Brain microvascular endothelial cell (primary cell): Measurements from ENCODE around the gene SOX15.

Source experiments
- DNase-seq: peaks from one replicate; pipeline ENCODE4 v3.0.0-alpha.2; 2020
- H3K27ac ChIP-seq: fragments of 250-450 bp; sonication (Bioruptor Pico); 2 replicates; pipeline ENCODE4 v1.5.1; 2020; ENCODE audit warnings: mild to moderate bottlenecking, moderate library complexity
- H3K27me3 ChIP-seq: fragments of 250-450 bp; sonication (Bioruptor Pico); replicated peaks from 2 replicates; pipeline ENCODE4 v1.5.1; 2020; ENCODE audit warnings: mild to moderate bottlenecking
- H3K36me3 ChIP-seq: fragments of 250-450 bp; sonication (Bioruptor Pico); replicated peaks from 2 replicates; pipeline ENCODE4 v1.5.1; 2020; ENCODE audit warnings: mild to moderate bottlenecking
- H3K4me3 ChIP-seq: 2 replicates; pipeline ENCODE4 v1.5.1; 2011; ENCODE audit warnings: low read depth, mild to moderate bottlenecking, control low read depth, low read length, moderate library complexity
- CTCF ChIP-seq: IDR thresholded peaks from 2 replicates; pipeline ENCODE4 v1.5.1; 2011; ENCODE audit warnings: low read depth, mild to moderate bottlenecking, moderate library complexity, low read length, control low read depth, inconsistent platforms; ENCODE audit errors: missing control alignments
- in situ Hi-C: cut with HindIII; loops from 2 replicates; pipeline ENCODE4 v1.10.0; 2017; ENCODE audit warnings: low sequenced_read_pairs, low pct_ligation_motif_present

SOX15 gene

GRCh38 chr17:7555320-7555948, 34.5 kb downstream of the SOX15 start:
- H3K27me3 ChIP-seq, result no peaks in the 10 kb centered on the region
- peak; percentile 25 for TF ChIP-seq CTCF
- H3K27ac ChIP-seq, result no peak overlapping the region
- no peak for DNase-seq
- H3K4me3 ChIP-seq, result no peak overlapping the region
- in situ Hi-C loops, result no loop called here
- no peaks in the 10 kb centered on the region for H3K36me3 ChIP-seq

GRCh38 chr17:7553356-7553755, 36.5 kb downstream of the SOX15 start:
- no peak for TF ChIP-seq CTCF
- Histone ChIP-seq H3K27me3 (no peaks in the 10 kb centered on the region), H3K36me3 (no peaks in the 10 kb centered on the region), H3K27ac (no peak overlapping the region), H3K4me3 (no peak overlapping the region)
- in situ Hi-C loops, result no loop called here
- no peak for DNase-seq

- in situ Hi-C loops, result no loop called here
- TF ChIP-seq CTCF, result no peak
- Histone ChIP-seq H3K27me3 (no peaks in the 10 kb centered on the region), H3K27ac (no peak overlapping the region), H3K4me3 (no peak overlapping the region), H3K36me3 (no peaks in the 10 kb centered on the region)
- DNase-seq, result no peak
These were observed 37.3 kb downstream of the SOX15 start for GRCh38 chr17:7552621-7553051.

GRCh38 chr17:7551396-7551795, 38.5 kb downstream of the SOX15 start:
- no peak for DNase-seq
- H3K27me3 ChIP-seq, result no peaks in the 10 kb centered on the region
- in situ Hi-C loops, result no loop called here
- H3K36me3 ChIP-seq, result no peaks in the 10 kb centered on the region
- H3K4me3 ChIP-seq, result no peak overlapping the region
- TF ChIP-seq CTCF, result no peak
- H3K27ac ChIP-seq, result no peak overlapping the region

GRCh38 chr17:7550344-7550743, 39.5 kb downstream of the SOX15 start:
- H3K27ac ChIP-seq, result no peak overlapping the region

More at GRCh38 chr17:7550344-7550743, 39.5 kb downstream of the SOX15 start:
- in situ Hi-C loops, result no loop called here
- H3K4me3 ChIP-seq, result no peak overlapping the region
- no peaks in the 10 kb centered on the region for H3K36me3 ChIP-seq
- DNase-seq, result no peak
- H3K27me3 ChIP-seq, result no peaks in the 10 kb centered on the region
- no peak for TF ChIP-seq CTCF
